HepG2 (cell line): Measurements from ENCODE around the gene P2RX5.

Experiments used
- ESRRA ChIP-seq: sonication (generic); formaldehyde crosslinking; IDR thresholded peaks from 2 replicates; pipeline ENCODE4 v1.5.1; 2020; ENCODE audit warnings: mild to moderate bottlenecking, low read depth, missing genetic modification reagents
- ZNF143 ChIP-seq: sonication (generic); formaldehyde crosslinking; IDR thresholded peaks from 2 replicates; pipeline ENCODE4 v1.4.0; 2020; ENCODE audit warnings: missing genetic modification reagents

GRCh38 chr17:3663102-3664011, 32.6 kb downstream of the P2RX5 start:
- TF ChIP-seq ESRRA (no peak), ZNF143 (CRISPR knock-in tag) (no peak)
